HepG2 (cell line): ENCODE measurements around the gene PCSK7. TPM values are rescaled to one million over a fixed set of nuclear protein-coding genes. Genes with fewer than 3 reads are reported as not detected.

Experiments
- ATAC-seq: fragments of 200-7000 bp; cut with Tn5 transposase; 3 replicates; pipeline ENCODE4 v1.9.1; 2020; ENCODE audit warnings: mild to moderate bottlenecking, moderate library complexity
- BruUV-seq: library from RNA; stranded (reverse); fragments of 400-500 nt; replicated peaks from 2 replicates; lab custom pipeline; 2021; lab: Mats Ljungman, UMichigan
- CTCF ChIA-PET: fragments of 300-600 bp; formaldehyde crosslinking; extraction: SDS; loops from one replicate; lab custom pipeline; 2021; ENCODE audit warnings: low total read pairs, inconsistent platforms, low intra/inter-chr PET ratio; lab: Yijun Ruan, JAX
- POLR2A ChIA-PET: fragments of 350-600 bp; sonication (Branson Sonifier 250); formaldehyde crosslinking; loops from one replicate; lab custom pipeline; 2020; ENCODE audit warnings: antibody characterized with exemption, inconsistent platforms; lab: Yijun Ruan, JAX
- DNase-seq: peaks from one replicate; pipeline ENCODE4 v3.0.0-alpha.2; 2015; ENCODE audit warnings: low spot score
- FAIRE-seq: peaks from 3 replicates; lab custom pipeline; 2011; peaks lifted over from hg19 to GRCh38; lab: Jason Lieb, UNC
- H2AFZ ChIP-seq: one replicate; pipeline ENCODE4 v1.6.1; 2011; ENCODE audit warnings: low read length, inconsistent platforms
- H3K27ac ChIP-seq: fragments of 300-600 bp; 3 replicates; pipeline ENCODE4 v1.8.0; 2011; ENCODE audit warnings: mixed run types, mild to moderate bottlenecking, mixed read lengths, low read length, inconsistent platforms; ENCODE audit not compliant: insufficient read depth; ENCODE audit errors: extremely low read length
- H3K27me3 ChIP-seq, 2 experiments: fragments of 200-600 bp in 1 of 2; 2 replicates in 1 of 2; 3 replicates in 1 of 2; pipeline versions ENCODE4 v1.6.0 to v1.8.0; 2011; ENCODE audit warnings: low read length in 2 of 2, mild to moderate bottlenecking in 2 of 2, moderate library complexity in 2 of 2, inconsistent platforms in 1 of 2; ENCODE audit not compliant: insufficient read depth in 2 of 2, control insufficient read depth in 1 of 2
- H3K36me3 ChIP-seq, 2 experiments: fragments of 200-600 bp in 1 of 2; replicated peaks in 1 of 2; 2 replicates in 1 of 2; 3 replicates in 1 of 2; pipeline versions ENCODE4 v1.5.1 to v1.8.0; 2011; ENCODE audit warnings: low read length in 2 of 2, inconsistent platforms in 1 of 2; ENCODE audit not compliant: insufficient read depth in 2 of 2, control insufficient read depth in 1 of 2
- H3K4me1 ChIP-seq: 2 replicates; pipeline ENCODE4 v1.5.1; 2012; ENCODE audit warnings: low read length, inconsistent platforms; ENCODE audit not compliant: insufficient read depth
- H3K4me2 ChIP-seq: 2 replicates; pipeline ENCODE4 v1.6.0; 2011; ENCODE audit warnings: low read depth, low read length, inconsistent platforms
- H3K4me3 ChIP-seq, 3 experiments: fragments of 200-600 bp in 1 of 3; sonication (generic), shearing (Covaris generic) in 1 of 3; replicated peaks in 1 of 3; 2 replicates each; pipeline ENCODE4 v1.5.1; 2011 to 2016; ENCODE audit warnings: low read length in 3 of 3, inconsistent platforms in 2 of 3, low read depth in 2 of 3, mild to moderate bottlenecking in 2 of 3, control low read depth in 1 of 3, mixed read lengths in 1 of 3; ENCODE audit not compliant: insufficient read depth in 1 of 3
- H3K79me2 ChIP-seq: one replicate; pipeline ENCODE4 v1.6.1; 2011; ENCODE audit warnings: low read length, inconsistent platforms; ENCODE audit not compliant: insufficient read depth
- H3K9ac ChIP-seq: 2 replicates; pipeline ENCODE4 v1.6.0; 2011; ENCODE audit warnings: mild to moderate bottlenecking, low read depth, low read length, inconsistent platforms; ENCODE audit not compliant: insufficient read depth
- H3K9me3 ChIP-seq: 2 replicates; pipeline ENCODE4 v1.5.1; 2012; ENCODE audit warnings: mild to moderate bottlenecking, low read length
- H4K20me1 ChIP-seq: 2 replicates; pipeline ENCODE4 v1.6.0; 2011; ENCODE audit warnings: inconsistent platforms, mild to moderate bottlenecking, low read length, moderate library complexity; ENCODE audit not compliant: insufficient read depth
- ATM ChIP-seq: fragments of 450-650 bp; IDR thresholded peaks from 2 replicates; pipeline ENCODE4 v1.7.1; 2017; ENCODE audit warnings: mild to moderate bottlenecking, borderline replicate concordance
- BCL6 ChIP-seq: IDR thresholded peaks from 2 replicates; pipeline ENCODE4 v1.6.1; 2016; ENCODE audit warnings: missing genetic modification reagents, missing compliant biosample characterization
- KDM6A ChIP-seq: IDR thresholded peaks from 2 replicates; pipeline ENCODE4 v1.6.1; 2016; ENCODE audit warnings: low read depth
- MIER2 ChIP-seq: IDR thresholded peaks from 2 replicates; pipeline ENCODE4 v1.6.1; 2016; ENCODE audit warnings: missing biosample characterization, missing genetic modification reagents
- NR2F2 ChIP-seq: IDR thresholded peaks from 2 replicates; pipeline ENCODE4 v1.6.1; 2012; ENCODE audit warnings: low read depth, inconsistent platforms, borderline replicate concordance
- SRSF9 ChIP-seq: fragments of 200-400 bp; formaldehyde crosslinking; IDR thresholded peaks from 2 replicates; pipeline ENCODE4 v1.6.1; 2018; ENCODE audit warnings: borderline replicate concordance, mild to moderate bottlenecking, low read depth, low read length; ENCODE audit not compliant: insufficient read depth, poor library complexity, severe bottlenecking
- TARDBP ChIP-seq: sonication (generic); formaldehyde crosslinking; IDR thresholded peaks from 2 replicates; pipeline ENCODE4 v1.8.0; 2022; ENCODE audit warnings: mild to moderate bottlenecking, missing genetic modification reagents
- ZNF180 ChIP-seq: sonication (generic); formaldehyde crosslinking; IDR thresholded peaks from 2 replicates; pipeline ENCODE4 v1.4.0; 2020; ENCODE audit warnings: low read depth, missing genetic modification reagents, borderline replicate concordance
- ZNF251 ChIP-seq: sonication (generic); formaldehyde crosslinking; IDR thresholded peaks from 2 replicates; pipeline ENCODE4 v1.9.0; 2021; ENCODE audit warnings: mild to moderate bottlenecking, missing genetic modification reagents
- ZNF589 ChIP-seq: sonication (generic); formaldehyde crosslinking; conservative IDR thresholded peaks from 2 replicates; pipeline ENCODE4 v1.8.0; 2022; ENCODE audit warnings: mild to moderate bottlenecking, moderate library complexity, missing genetic modification reagents
- ZNF761 ChIP-seq: sonication (generic); formaldehyde crosslinking; conservative IDR thresholded peaks from 2 replicates; pipeline ENCODE4 v1.4.0; 2020; ENCODE audit warnings: mild to moderate bottlenecking, missing genetic modification reagents
- WGBS: methylation state at CpG from one replicate; pipeline ENCODE4 v1.1.6; 2017; ENCODE audit warnings: low lambda C conversion rate; 5-methylcytosine and 5-hydroxymethylcytosine counted together
- in situ Hi-C: cut with HindIII; loops from 2 replicates; pipeline ENCODE4 v1.10.0; 2017; ENCODE audit warnings: low pct_unique_long_range_greater_than_20kb; ENCODE audit not compliant: extremely low pct_ligation_motif_present
- intact Hi-C: fragments of 100-400 bp; cut with micrococcal nuclease; formaldehyde crosslinking; loops from one replicate; pipeline ENCODE4 v1.10.0; 2022; ENCODE audit not compliant: unreplicated experiment
- polyA plus RNA-seq, 8 experiments: library from polyadenylated mRNA; depleted of rRNA in 3 of 8; stranded (reverse) in 7 of 8; unstranded in 1 of 8; fragments of >200 nt; fragmentation: Illumina TruSeq in 4 of 8; extraction: Trizol in 4 of 8; gene quantifications; 2 replicates each; pipeline versions ENCODE4 v1.2.1 to v1.2.3, GENCODE V29; 2011 to 2016; ENCODE audit warnings: low read depth in 4 of 8, missing spikeins in 1 of 8, mixed read lengths in 1 of 8; ENCODE audit not compliant: insufficient read depth in 1 of 8
- total RNA-seq, 5 experiments: library from RNA; depleted of rRNA; stranded (reverse); fragments of >200 nt; fragmentation: Illumina TruSeq; extraction: Trizol; gene quantifications; 2 replicates each; pipeline ENCODE4 v1.2.3, GENCODE V29; 2016; ENCODE audit warnings: low read depth in 1 of 5
- TF ChIP-seq, protein P1 (sequence below): sonication (generic); formaldehyde crosslinking; IDR thresholded peaks from 2 replicates; pipeline ENCODE4 v1.5.1; 2020; ENCODE audit warnings: missing genetic modification reagents, mild to moderate bottlenecking, borderline replicate concordance
- TF ChIP-seq, protein P2 (sequence below): sonication (generic); formaldehyde crosslinking; IDR thresholded peaks from 2 replicates; pipeline ENCODE4 v1.4.0; 2020; ENCODE audit warnings: mild to moderate bottlenecking, missing genetic modification reagents

PCSK7 gene
- total and polyA plus RNA-seq, 2 of the 13 experiments (the other 11 are each of a cell fraction or from before 2014, with no cell fraction given): 13.4 to 13.8 TPM

DNA sequence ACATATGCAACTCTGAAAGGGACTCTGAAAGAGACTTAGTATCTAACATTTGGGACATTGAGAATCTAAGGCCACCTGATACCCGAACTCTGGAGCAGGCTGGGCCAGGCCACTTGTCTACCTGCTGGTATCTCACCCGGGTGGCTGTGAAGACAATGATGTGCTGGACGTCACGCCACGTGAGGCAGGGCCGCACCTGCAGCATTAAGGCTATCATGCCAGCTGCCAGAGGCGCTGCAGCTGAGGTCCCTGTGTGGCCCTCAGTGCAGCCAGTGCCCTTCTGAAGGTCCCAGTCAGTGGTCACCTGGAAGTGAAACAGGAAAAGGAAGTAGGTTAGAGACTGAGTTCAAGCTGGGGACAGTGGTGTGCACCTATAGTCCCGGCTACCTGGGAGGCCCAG, 12.4 kb downstream of the PCSK7 start:
- H3K4me3 ChIP-seq: no peak overlapping the region
- no peaks in the 10 kb centered on the region for H3K79me2 ChIP-seq
- POLR2A ChIA-PET: no interaction called here
- H3K4me1 ChIP-seq: peaks cover 11% of the 10 kb centered on the region
- ATAC-seq: no peak
- CTCF ChIA-PET: no interaction called here
- H3K27me3 ChIP-seq: no peaks in the 10 kb centered on the region
- BruUV-seq: no TSS peak
- peaks cover 0 to 20% of the 10 kb centered on the region in 2 experiments; a peak in 2 of 5 replicates for H3K36me3 ChIP-seq
- H3K4me2 ChIP-seq: no peak overlapping the region
- no peak for DNase-seq
- FAIRE-seq: no peak
- no peak overlapping the region for H2AFZ ChIP-seq
- in situ Hi-C loops (no loop called here), intact Hi-C loops (no loop called here)
- no peaks in the 10 kb centered on the region for H3K9me3 ChIP-seq
- TF ChIP-seq ZNF251 (CRISPR knock-in tag) (no peak), MIER2 (CRISPR knock-in tag) (no peak), TARDBP (CRISPR knock-in tag) (no peak), ATM (no peak), NR2F2 (no peak), ZNF180 (CRISPR knock-in tag) (no peak), ZNF589 (CRISPR knock-in tag) (no peak), BCL6 (CRISPR knock-in tag) (no peak), SRSF9 (no peak), ZNF761 (CRISPR knock-in tag) (no peak), KDM6A (CRISPR knock-in tag) (no peak)
- TF ChIP-seq, protein P1, sequence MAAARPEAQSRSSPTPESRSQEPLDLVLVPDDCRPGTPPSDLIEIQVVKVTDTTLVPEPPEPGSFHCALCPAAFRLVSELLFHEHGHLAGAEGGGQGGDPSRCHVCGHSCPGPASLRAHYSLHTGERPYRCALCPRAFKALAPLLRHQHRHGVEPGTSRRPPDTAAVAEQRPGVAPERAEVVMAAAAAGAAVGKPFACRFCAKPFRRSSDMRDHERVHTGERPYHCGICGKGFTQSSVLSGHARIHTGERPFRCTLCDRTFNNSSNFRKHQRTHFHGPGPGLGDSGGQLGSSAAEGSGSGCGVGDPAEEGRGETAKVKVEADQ (CRISPR knock-in tag): no peak
- TF ChIP-seq, protein P2, sequence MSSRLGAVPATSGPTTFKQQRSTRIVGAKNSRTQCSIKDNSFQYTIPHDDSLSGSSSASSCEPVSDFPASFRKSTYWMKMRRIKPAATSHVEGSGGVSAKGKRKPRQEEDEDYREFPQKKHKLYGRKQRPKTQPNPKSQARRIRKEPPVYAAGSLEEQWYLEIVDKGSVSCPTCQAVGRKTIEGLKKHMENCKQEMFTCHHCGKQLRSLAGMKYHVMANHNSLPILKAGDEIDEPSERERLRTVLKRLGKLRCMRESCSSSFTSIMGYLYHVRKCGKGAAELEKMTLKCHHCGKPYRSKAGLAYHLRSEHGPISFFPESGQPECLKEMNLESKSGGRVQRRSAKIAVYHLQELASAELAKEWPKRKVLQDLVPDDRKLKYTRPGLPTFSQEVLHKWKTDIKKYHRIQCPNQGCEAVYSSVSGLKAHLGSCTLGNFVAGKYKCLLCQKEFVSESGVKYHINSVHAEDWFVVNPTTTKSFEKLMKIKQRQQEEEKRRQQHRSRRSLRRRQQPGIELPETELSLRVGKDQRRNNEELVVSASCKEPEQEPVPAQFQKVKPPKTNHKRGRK (CRISPR knock-in tag): no peak
- no peaks in the 10 kb centered on the region for H4K20me1 ChIP-seq
- no peak overlapping the region for H3K27ac ChIP-seq
- no peak overlapping the region for H3K9ac ChIP-seq
- WGBS: 94% methylated on average over 5 of the region's 8 CpGs
